OCI-LY7 (cell line): ENCODE measurements around the gene ANK3. TPM values are rescaled to one million over a fixed set of nuclear protein-coding genes. Genes with fewer than 3 reads are reported as not detected.

Source experiments
- BruUV-seq: library from RNA; stranded (reverse); fragments of 400-500 nt; replicated peaks from 2 replicates; lab custom pipeline; 2021; lab: Mats Ljungman, UMichigan
- CTCF ChIA-PET: fragments of 300-600 bp; sonication (Branson Sonifier 250); formaldehyde crosslinking; loops from one replicate; lab custom pipeline; 2022; ENCODE audit warnings: antibody characterized with exemption; ENCODE audit not compliant: unreplicated experiment; lab: Charles Lee
- POLR2A ChIA-PET: fragments of 300-600 bp; sonication (Branson Sonifier 250); formaldehyde crosslinking; loops from one replicate; lab custom pipeline; 2022; ENCODE audit warnings: antibody characterized with exemption; lab: Charles Lee
- DNase-seq: peaks from one replicate; pipeline ENCODE4 v3.0.0-alpha.2; 2015; ENCODE audit warnings: low spot score
- H2AFZ ChIP-seq: fragments of 200-600 bp; sonication (generic), shearing (Covaris generic); 2 replicates; pipeline ENCODE4 v1.6.1; 2014; ENCODE audit warnings: mild to moderate bottlenecking, antibody characterized with exemption, low read length, moderate library complexity
- H3K27ac ChIP-seq: fragments of 200-600 bp; sonication (generic); 2 replicates; pipeline ENCODE4 v1.5.1; 2014; ENCODE audit warnings: mixed run types, low read depth, mild to moderate bottlenecking, moderate library complexity, low read length, inconsistent platforms; ENCODE audit not compliant: poor library complexity, severe bottlenecking
- H3K36me3 ChIP-seq: fragments of 200-600 bp; sonication (generic); 2 replicates; pipeline ENCODE4 v1.6.1; 2014; ENCODE audit warnings: mild to moderate bottlenecking, antibody characterized with exemption, low read length, moderate library complexity, mixed read lengths; ENCODE audit not compliant: insufficient read depth
- H3K4me1 ChIP-seq: fragments of 200-600 bp; sonication (generic); 2 replicates; pipeline ENCODE4 v1.5.1; 2014; ENCODE audit warnings: mild to moderate bottlenecking, low read length; ENCODE audit not compliant: insufficient read depth, poor library complexity, severe bottlenecking
- H3K4me2 ChIP-seq: fragments of 200-600 bp; sonication (generic); 2 replicates; pipeline ENCODE4 v1.6.1; 2014; ENCODE audit warnings: mild to moderate bottlenecking, low read length
- H3K4me3 ChIP-seq: fragments of 200-600 bp; sonication (generic); 2 replicates; pipeline ENCODE4 v1.5.1; 2014; ENCODE audit warnings: mild to moderate bottlenecking, low read depth, low read length; ENCODE audit not compliant: poor library complexity, severe bottlenecking
- H3K79me2 ChIP-seq: fragments of 200-600 bp; sonication (generic); 2 replicates; pipeline ENCODE4 v1.6.1; 2016; ENCODE audit warnings: low read depth, mild to moderate bottlenecking, low read length, moderate library complexity, mixed read lengths; ENCODE audit not compliant: insufficient read depth
- H3K9me2 ChIP-seq: fragments of 200-600 bp; sonication (generic); 2 replicates; pipeline ENCODE4 v1.6.1; 2016; ENCODE audit warnings: mild to moderate bottlenecking, low read length, mixed read lengths; ENCODE audit not compliant: insufficient read depth
- H3K9me3 ChIP-seq: fragments of 200-600 bp; sonication (generic); 2 replicates; pipeline ENCODE4 v1.6.1; 2014; ENCODE audit warnings: mild to moderate bottlenecking, mixed run types, low read length, mixed read lengths
- H4K20me1 ChIP-seq: fragments of 200-600 bp; sonication (generic); 2 replicates; pipeline ENCODE4 v1.6.1; 2014; ENCODE audit warnings: mild to moderate bottlenecking, antibody characterized with exemption, low read length, moderate library complexity, mixed read lengths; ENCODE audit not compliant: insufficient read depth
- CTCF ChIP-seq: fragments of 200-600 bp; sonication (generic); conservative IDR thresholded peaks from 2 replicates; pipeline ENCODE4 v1.5.1; 2014; ENCODE audit warnings: mild to moderate bottlenecking, antibody characterized with exemption, low read length, moderate library complexity, mixed read lengths
- EZH2phosphoT487 ChIP-seq: fragments of 200-600 bp; sonication (generic); IDR thresholded peaks from 2 replicates; pipeline ENCODE4 v1.6.1; 2018; ENCODE audit warnings: low read depth, borderline replicate concordance, mild to moderate bottlenecking, mixed run types, antibody characterized with exemption, low read length, moderate library complexity, mixed read lengths
- intact Hi-C: fragments of 100-400 bp; cut with micrococcal nuclease; formaldehyde crosslinking; loops from one replicate; pipeline ENCODE4 v1.10.0; 2022; ENCODE audit not compliant: unreplicated experiment
- total RNA-seq, 2 experiments: library from RNA; depleted of rRNA in 1 of 2; stranded (reverse); fragments of >200 nt in 1 of 2; shearing (Covaris generic) in 1 of 2; gene quantifications; 2 replicates each; pipeline ENCODE4 v1.2.3, GENCODE V29; 2014 to 2022

Gene ANK3
- total RNA-seq, 2 experiments from 2014 or later = 0.13 to 0.49 TPM

- Histone ChIP-seq H3K36me3 (no peaks in the 10 kb centered on the region), H2AFZ (no peak overlapping the region), H3K27ac (no peak overlapping the region), H3K4me1 (no peaks in the 10 kb centered on the region), H3K4me3 (no peak overlapping the region), H3K9me3 (no peaks in the 10 kb centered on the region), H3K9me2 (no peaks in the 10 kb centered on the region), H3K79me2 (no peaks in the 10 kb centered on the region), H3K4me2 (no peak overlapping the region), H4K20me1 (no peaks in the 10 kb centered on the region)
- TF ChIP-seq EZH2phosphoT487 = no peak
- no peak for TF ChIP-seq CTCF
- ChIA-PET CTCF (no interaction called here), POLR2A (no interaction called here)
- BruUV-seq = no TSS peak
- no peak for DNase-seq
- intact Hi-C loops = no loop called here
Observed at GRCh38 chr10:59985639-59986038, 404.0 kb downstream of the ANK3 start.

GRCh38 chr10:59984415-59984814 is 405.3 kb downstream of the ANK3 start:
- H3K9me2 ChIP-seq = no peaks in the 10 kb centered on the region
- no peak for TF ChIP-seq CTCF
- no peak for TF ChIP-seq EZH2phosphoT487
- intact Hi-C loops = no loop called here
- no peak overlapping the region for H3K4me3 ChIP-seq
- ChIA-PET POLR2A (interaction anchor here (0.6 to 0.9 kb wide), 3 partner anchors 14 to 122 kb away, joined by 3 to 15 read pairs (median 4); no protein-coding TSS in a partner anchor), CTCF (no interaction called here)
- BruUV-seq = no TSS peak
- no peaks in the 10 kb centered on the region for H3K4me1 ChIP-seq
- H3K9me3 ChIP-seq = no peaks in the 10 kb centered on the region
- no peaks in the 10 kb centered on the region for H3K36me3 ChIP-seq
- H2AFZ ChIP-seq = no peak overlapping the region
- no peak for DNase-seq
- H3K4me2 ChIP-seq = no peak overlapping the region
- H4K20me1 ChIP-seq = no peaks in the 10 kb centered on the region
- H3K79me2 ChIP-seq = no peaks in the 10 kb centered on the region
- no peak overlapping the region for H3K27ac ChIP-seq

GRCh38 chr10:59980356-59980755 is 409.3 kb downstream of the ANK3 start:
- H3K27ac ChIP-seq = no peak overlapping the region
- H3K4me3 ChIP-seq = no peak overlapping the region
- H3K4me2 ChIP-seq = no peak overlapping the region
- TF ChIP-seq CTCF (no peak), EZH2phosphoT487 (no peak)
- no peaks in the 10 kb centered on the region for H3K9me3 ChIP-seq
- no peaks in the 10 kb centered on the region for H3K4me1 ChIP-seq
- no peaks in the 10 kb centered on the region for H3K36me3 ChIP-seq
- intact Hi-C loops = no loop called here
- no peaks in the 10 kb centered on the region for H3K79me2 ChIP-seq
- no peak overlapping the region for H2AFZ ChIP-seq
- no peak for DNase-seq
- CTCF ChIA-PET = no interaction called here
- POLR2A ChIA-PET = no interaction called here
- H4K20me1 ChIP-seq = no peaks in the 10 kb centered on the region
- H3K9me2 ChIP-seq = no peaks in the 10 kb centered on the region
- BruUV-seq = no TSS peak
